Brain microvascular endothelial cell (primary cell): ENCODE results near the gene NR1H2.

Source experiments
- DNase-seq: peaks from one replicate; pipeline ENCODE4 v3.0.0-alpha.2; 2020
- H3K27ac ChIP-seq: fragments of 250-450 bp; sonication (Bioruptor Pico); 2 replicates; pipeline ENCODE4 v1.5.1; 2020; ENCODE audit warnings: mild to moderate bottlenecking, moderate library complexity
- H3K27me3 ChIP-seq: fragments of 250-450 bp; sonication (Bioruptor Pico); replicated peaks from 2 replicates; pipeline ENCODE4 v1.5.1; 2020; ENCODE audit warnings: mild to moderate bottlenecking
- H3K36me3 ChIP-seq: fragments of 250-450 bp; sonication (Bioruptor Pico); replicated peaks from 2 replicates; pipeline ENCODE4 v1.5.1; 2020; ENCODE audit warnings: mild to moderate bottlenecking
- H3K4me3 ChIP-seq: 2 replicates; pipeline ENCODE4 v1.5.1; 2011; ENCODE audit warnings: low read depth, mild to moderate bottlenecking, control low read depth, low read length, moderate library complexity
- CTCF ChIP-seq: IDR thresholded peaks from 2 replicates; pipeline ENCODE4 v1.5.1; 2011; ENCODE audit warnings: low read depth, mild to moderate bottlenecking, moderate library complexity, low read length, control low read depth, inconsistent platforms; ENCODE audit errors: missing control alignments
- in situ Hi-C: cut with HindIII; loops from 2 replicates; pipeline ENCODE4 v1.10.0; 2017; ENCODE audit warnings: low sequenced_read_pairs, low pct_ligation_motif_present

NR1H2 gene

GRCh38 chr19:50362030-50362412, 14.2 kb upstream of the NR1H2 start:
- Histone ChIP-seq H3K36me3 (no peaks in the 10 kb centered on the region), H3K27me3 (no peaks in the 10 kb centered on the region), H3K4me3 (no peak overlapping the region), H3K27ac (no peak overlapping the region)
- no peak for TF ChIP-seq CTCF
- in situ Hi-C loops = no loop called here
- DNase-seq = no peak

GRCh38 chr19:50362656-50363424, 13.4 kb upstream of the NR1H2 start:
- Histone ChIP-seq H3K27ac (no peak overlapping the region), H3K27me3 (no peaks in the 10 kb centered on the region), H3K36me3 (no peaks in the 10 kb centered on the region), H3K4me3 (no peak overlapping the region)
- in situ Hi-C loops = no loop called here
- TF ChIP-seq CTCF = no peak
- DNase-seq = no peak

- Histone ChIP-seq H3K4me3 (no peak within 1 kb of the TSS), H3K27me3 (no peaks in the 10 kb centered on the region), H3K27ac (no peak within 1 kb of the TSS), H3K36me3 (no peaks in the 10 kb centered on the region)
- DNase-seq = no peak
- no peak for TF ChIP-seq CTCF
- in situ Hi-C loops = no loop called here
Measured at GRCh38 chr19:50365434-50366306, 10.6 kb upstream of the NR1H2 start, which contains the start of gene NAPSA. TSS of gene NAPSA (minus strand) at chr19:50365639. CDS start at chr19:50365621, 18 bp downstream.

- Histone ChIP-seq H3K36me3 (no peaks in the 10 kb centered on the region), H3K27me3 (no peaks in the 10 kb centered on the region), H3K4me3 (peak overlapping the region; percentile 75), H3K27ac (peak overlapping the region; percentile 22)
- TF ChIP-seq CTCF = peak; percentile 84
- in situ Hi-C loops = no loop called here
- DNase-seq = peak; percentile 87
Measured at GRCh38 chr19:50368649-50369570, 7.3 kb upstream of the NR1H2 start.

GRCh38 chr19:50371914-50372475, 4.3 kb upstream of the NR1H2 start:
- Histone ChIP-seq H3K27ac (no peak overlapping the region), H3K4me3 (no peak overlapping the region), H3K27me3 (no peaks in the 10 kb centered on the region), H3K36me3 (peaks cover 2% of the 10 kb centered on the region)
- no peak for TF ChIP-seq CTCF
- in situ Hi-C loops = no loop called here
- no peak for DNase-seq
